H1 (cell line): ENCODE data around the gene TANC1. TPM values are rescaled to one million over a fixed set of nuclear protein-coding genes. Genes with fewer than 3 reads are reported as not detected.
A peak's percentile ranks its signal among the peaks of the same experiment; 100 is the strongest.

Source experiments
- CTCF ChIA-PET: fragments of 300-600 bp; sonication (Branson Sonifier 250); formaldehyde crosslinking; loops from one replicate; lab custom pipeline; 2021; ENCODE audit not compliant: partially characterized antibody; lab: Charles Lee
- POLR2A ChIA-PET: fragments of 300-600 bp; sonication (Branson Sonifier 250); formaldehyde crosslinking; loops from one replicate; lab custom pipeline; 2021; ENCODE audit warnings: inconsistent platforms; ENCODE audit not compliant: partially characterized antibody; lab: Charles Lee
- DNase-seq, 2 experiments: peaks; one replicate each; pipeline versions ENCODE4 v3.0.0 to v3.0.0-alpha.2; 2010 to 2022; ENCODE audit warnings: low spot score in 2 of 2, low read depth in 1 of 2, mixed read lengths in 1 of 2
- FAIRE-seq: peaks from 2 replicates; lab custom pipeline; 2011; peaks lifted over from hg19 to GRCh38; lab: Jason Lieb, UNC
- H2AFZ ChIP-seq: 2 replicates; pipeline ENCODE4 v1.8.1; 2012; ENCODE audit warnings: low read length, inconsistent platforms
- H2AK5ac ChIP-seq: 2 replicates; pipeline ENCODE4 v1.6.1; 2013; ENCODE audit warnings: low read depth, low read length
- H2BK120ac ChIP-seq: replicated peaks from 2 replicates; pipeline ENCODE3; 2013; ENCODE audit warnings: low read depth, low read length, inconsistent platforms
- H2BK12ac ChIP-seq: 2 replicates; pipeline ENCODE4 v1.6.1; 2013; ENCODE audit warnings: low read depth, low read length
- H2BK15ac ChIP-seq: 2 replicates; pipeline ENCODE4 v1.6.1; 2013; ENCODE audit warnings: low read length
- H2BK20ac ChIP-seq: 2 replicates; pipeline ENCODE4 v1.6.1; 2013; ENCODE audit warnings: low read length
- H2BK5ac ChIP-seq: 2 replicates; pipeline ENCODE4 v1.6.1; 2013; ENCODE audit warnings: low read depth, low read length
- H3K14ac ChIP-seq: 2 replicates; pipeline ENCODE4 v1.6.1; 2013; ENCODE audit warnings: inconsistent platforms; ENCODE audit not compliant: insufficient read length
- H3K18ac ChIP-seq: 2 replicates; pipeline ENCODE4 v1.6.1; 2013; ENCODE audit warnings: low read length; ENCODE audit errors: extremely low read depth
- H3K23ac ChIP-seq: 2 replicates; pipeline ENCODE4 v1.6.1; 2013; ENCODE audit warnings: inconsistent platforms; ENCODE audit not compliant: insufficient read length
- H3K23me2 ChIP-seq: 2 replicates; pipeline ENCODE4 v1.6.1; 2013; ENCODE audit warnings: low read depth, low read length
- H3K27ac ChIP-seq: 2 replicates; pipeline ENCODE4 v1.6.1; 2011; ENCODE audit warnings: low read depth, low read length, inconsistent platforms
- H3K27me3 ChIP-seq, 4 experiments: replicated peaks in 1 of 4; 1 replicate in 1 of 4; 2 replicates in 3 of 4; pipeline versions ENCODE4 v1.6.1 to v1.8.1; 2011 to 2013; ENCODE audit warnings: low read length in 3 of 4, mild to moderate bottlenecking in 3 of 4, inconsistent platforms in 2 of 4, mixed read lengths in 2 of 4, moderate library complexity in 1 of 4; ENCODE audit not compliant: control insufficient read depth in 3 of 4, insufficient read depth in 3 of 4; ENCODE audit errors: extremely low read depth in 1 of 4
- H3K36me3 ChIP-seq, 4 experiments: 2 replicates each; pipeline versions ENCODE4 v1.6.1 to v1.8.1; 2011 to 2013; ENCODE audit warnings: mild to moderate bottlenecking in 4 of 4, low read length in 3 of 4, moderate library complexity in 2 of 4, control low read depth in 1 of 4, inconsistent platforms in 1 of 4; ENCODE audit not compliant: insufficient read depth in 4 of 4, control insufficient read depth in 2 of 4
- H3K4ac ChIP-seq: replicated peaks from 2 replicates; pipeline ENCODE3; 2013; ENCODE audit warnings: low read length, low read depth, mixed read lengths, inconsistent platforms; ENCODE audit not compliant: insufficient read length
- H3K4me1 ChIP-seq, 4 experiments: replicated peaks in 1 of 4; 1 replicate in 1 of 4; 2 replicates in 3 of 4; pipeline versions ENCODE4 v1.6.1 to v1.8.1; 2011 to 2013; ENCODE audit warnings: low read length in 3 of 4, inconsistent platforms in 2 of 4, mixed read lengths in 1 of 4; ENCODE audit not compliant: insufficient read depth in 4 of 4, control insufficient read depth in 3 of 4
- H3K4me2 ChIP-seq, 2 experiments: 2 replicates each; pipeline versions ENCODE4 v1.6.1 to v1.8.1; 2011 to 2013; ENCODE audit warnings: low read depth in 2 of 2, low read length in 2 of 2, control low read depth in 1 of 2, inconsistent platforms in 1 of 2, mild to moderate bottlenecking in 1 of 2; ENCODE audit not compliant: insufficient read depth in 1 of 2
- H3K4me3 ChIP-seq, 4 experiments: fragments of 200-600, 300-600 bp in 1 of 4; sonication (generic), shearing (Covaris generic), sonication (Bioruptor Twin) in 1 of 4; 2 replicates each; pipeline versions ENCODE4 v1.5.1 to v1.8.1; 2011 to 2016; ENCODE audit warnings: low read length in 4 of 4, low read depth in 3 of 4, control low read depth in 2 of 4, inconsistent platforms in 2 of 4, mild to moderate bottlenecking in 2 of 4, mixed read lengths in 1 of 4, moderate library complexity in 1 of 4; ENCODE audit not compliant: insufficient read depth in 2 of 4; ENCODE audit errors: extremely low read depth in 1 of 4
- H3K56ac ChIP-seq: replicated peaks from 2 replicates; pipeline ENCODE3; 2013; ENCODE audit warnings: low read depth, mild to moderate bottlenecking, mixed read lengths, low read length, inconsistent platforms; ENCODE audit not compliant: insufficient read length
- H3K79me1 ChIP-seq: 2 replicates; pipeline ENCODE4 v1.6.1; 2013; ENCODE audit warnings: low read depth, low read length, control low read depth
- H3K79me2 ChIP-seq, 2 experiments: 2 replicates each; pipeline versions ENCODE4 v1.6.1 to v1.8.1; 2012 to 2013; ENCODE audit warnings: low read length in 2 of 2, mild to moderate bottlenecking in 2 of 2, inconsistent platforms in 1 of 2; ENCODE audit not compliant: insufficient read depth in 2 of 2, control insufficient read depth in 1 of 2
- H3K9ac ChIP-seq, 4 experiments: replicated peaks in 1 of 4; 1 replicate in 1 of 4; 2 replicates in 3 of 4; pipeline versions ENCODE4 v1.6.1 to v1.8.1; 2011 to 2013; ENCODE audit warnings: low read depth in 3 of 4, low read length in 3 of 4, control low read depth in 2 of 4, mild to moderate bottlenecking in 2 of 4, moderate library complexity in 2 of 4, inconsistent platforms in 1 of 4; ENCODE audit errors: extremely low read depth in 1 of 4
- H3K9me3 ChIP-seq, 2 experiments: 2 replicates each; pipeline versions ENCODE4 v1.6.1 to v1.8.1; 2012 to 2013; ENCODE audit warnings: mild to moderate bottlenecking in 2 of 2, moderate library complexity in 2 of 2, control low read depth in 1 of 2, inconsistent platforms in 1 of 2, low read depth in 1 of 2, low read length in 1 of 2, mixed read lengths in 1 of 2; ENCODE audit not compliant: insufficient read depth in 2 of 2
- H4K20me1 ChIP-seq, 2 experiments: replicated peaks in 1 of 2; 2 replicates each; pipeline versions ENCODE3 to v1.8.1; 2011 to 2013; ENCODE audit warnings: inconsistent platforms in 2 of 2, low read length in 2 of 2, mild to moderate bottlenecking in 1 of 2; ENCODE audit not compliant: insufficient read depth in 2 of 2, control insufficient read depth in 1 of 2
- H4K5ac ChIP-seq: 2 replicates; pipeline ENCODE4 v1.6.1; 2013; ENCODE audit warnings: low read length, low read depth, mixed read lengths, inconsistent platforms; ENCODE audit not compliant: insufficient read length
- H4K8ac ChIP-seq: 2 replicates; pipeline ENCODE4 v1.8.0; 2013; ENCODE audit warnings: mild to moderate bottlenecking, moderate library complexity, low read length, inconsistent platforms; ENCODE audit not compliant: insufficient read depth; ENCODE audit errors: extremely low read depth
- H4K91ac ChIP-seq: replicated peaks from 2 replicates; pipeline ENCODE3; 2013; ENCODE audit warnings: low read length, mixed read lengths, inconsistent platforms; ENCODE audit not compliant: insufficient read length
- BRCA1 ChIP-seq: IDR thresholded peaks from 2 replicates; pipeline ENCODE4 v1.6.1; 2012; ENCODE audit warnings: low read depth, low read length, improper control_type of control experiment
- CEBPB ChIP-seq: IDR thresholded peaks from 2 replicates; pipeline ENCODE4 v1.6.1; 2012; ENCODE audit warnings: low read depth, low read length
- CHD1 ChIP-seq: IDR thresholded peaks from 2 replicates; pipeline ENCODE4 v1.6.1; 2012; ENCODE audit warnings: low read depth, low read length, improper control_type of control experiment
- CTCF ChIP-seq, 3 experiments: IDR thresholded peaks; 1 replicate in 2 of 3; 2 replicates in 1 of 3; pipeline versions ENCODE4 v1.5.1 to v1.6.1; 2011; ENCODE audit warnings: low read length in 3 of 3, mild to moderate bottlenecking in 3 of 3, inconsistent platforms in 2 of 3, low read depth in 1 of 3, moderate library complexity in 1 of 3; ENCODE audit not compliant: insufficient read depth in 1 of 3; ENCODE audit errors: control extremely low read depth in 1 of 3
- EGR1 ChIP-seq: IDR thresholded peaks from 2 replicates; pipeline ENCODE4 v1.6.1; 2011; ENCODE audit warnings: low read depth, low read length, borderline replicate concordance
- GABPA ChIP-seq: IDR thresholded peaks from 2 replicates; pipeline ENCODE4 v1.6.1; 2011; ENCODE audit warnings: mild to moderate bottlenecking, low read length, moderate library complexity, borderline replicate concordance; ENCODE audit not compliant: insufficient read depth
- POU5F1 ChIP-seq: IDR thresholded peaks from 2 replicates; pipeline ENCODE4 v1.6.1; 2011; ENCODE audit warnings: low read depth, mild to moderate bottlenecking, low read length, moderate library complexity
- TAF7 ChIP-seq: optimal IDR thresholded peaks from 2 replicates; pipeline ENCODE3; 2011; ENCODE audit warnings: low read depth, mild to moderate bottlenecking, inconsistent platforms, low read length, moderate library complexity, borderline replicate concordance
- WGBS, 2 experiments: shearing (Covaris generic) in 1 of 2; methylation state at CpG; one replicate each; pipeline versions ENCODE4 v1.1.6 to v1.1.7; 2013 to 2015; ENCODE audit warnings: low lambda C conversion rate in 2 of 2, mixed read lengths in 2 of 2, inconsistent platforms in 1 of 2, low coverage in 1 of 2, missing lambda C conversion rate in 1 of 2; ENCODE audit not compliant: insufficient replicate concordance in 2 of 2, insufficient coverage in 1 of 2, insufficient read length in 1 of 2; ENCODE audit errors: extremely low coverage in 1 of 2, missing lambda C conversion rate in 1 of 2; 5-methylcytosine and 5-hydroxymethylcytosine counted together
- polyA plus RNA-seq, 7 experiments: library from polyadenylated mRNA; depleted of rRNA in 3 of 7; stranded (reverse) in 5 of 7; unstranded in 2 of 7; fragments of >200 nt in 5 of 7; fragments of 200-250 nt in 2 of 7; gene quantifications; 1 replicate in 5 of 7; 2 replicates in 1 of 7; 4 replicates in 1 of 7; pipeline versions ENCODE4 v1.2.1 to v1.2.3, GENCODE V29; 2011 to 2013; ENCODE audit warnings: missing spikeins in 2 of 7, mixed read lengths in 2 of 7
- total RNA-seq: library from RNA; stranded (reverse); fragmentation: NEBNext Ultra II Directional; extraction: Animal tissue kit (Norgen Biotek cat#: 25700); gene quantifications from 2 replicates; pipeline ENCODE4 v1.2.1, GENCODE V29; 2021

The TANC1 gene
- total and polyA plus RNA-seq, 2 of the 8 experiments (the other 6 are each of a cell fraction or from before 2014, with no cell fraction given): 4.1 to 7.6 TPM

DNA sequence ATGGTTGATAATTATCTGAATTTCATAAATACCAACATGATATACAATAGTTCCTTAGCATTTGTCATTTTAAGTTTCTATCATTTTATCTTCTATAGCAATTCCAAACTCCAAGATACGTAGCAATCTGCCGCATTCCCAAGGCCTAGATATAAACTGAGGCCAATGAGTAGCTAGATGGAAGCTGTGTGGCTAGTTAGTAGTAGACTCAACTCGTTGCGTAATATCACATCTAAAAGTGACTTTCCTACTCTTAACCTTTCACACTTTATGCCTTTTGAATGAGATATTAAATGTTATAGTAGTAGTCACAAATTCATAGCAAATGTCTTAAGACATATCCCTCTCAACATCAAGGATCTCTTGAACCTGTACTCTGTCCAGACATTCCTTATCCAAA is 284.5 kb downstream of the TANC1 start:
- Histone ChIP-seq H3K4me3 (no peak overlapping the region), H3K4ac (no peak overlapping the region), H3K27me3 (no peaks in the 10 kb centered on the region), H3K27ac (no peak overlapping the region), H2BK120ac (no peak overlapping the region), H4K5ac (no peak overlapping the region), H4K8ac (no peak overlapping the region), H3K4me1 (no peaks in the 10 kb centered on the region), H3K9me3 (no peaks in the 10 kb centered on the region), H3K79me2 (no peaks in the 10 kb centered on the region), H3K23me2 (no peaks in the 10 kb centered on the region), H2BK5ac (no peak overlapping the region), H3K9ac (no peak overlapping the region), H3K56ac (no peak overlapping the region), H2AK5ac (no peak overlapping the region), H2BK12ac (no peak overlapping the region), H3K36me3 (0 out of 8 replicates have a peak, but pooled peaks cover 0 to 4% (median 0%) of the 10 kb centered on the region in 4 experiments), H3K18ac (no peak overlapping the region), H4K20me1 (peaks cover 1% of the 10 kb centered on the region in 2 experiments), H3K4me2 (no peak overlapping the region), H2BK15ac (no peak overlapping the region), H2BK20ac (no peak overlapping the region), H3K14ac (no peak overlapping the region), H3K23ac (no peak overlapping the region), H3K79me1 (no peaks in the 10 kb centered on the region), H2AFZ (no peak overlapping the region), H4K91ac (no peak overlapping the region)
- CTCF ChIA-PET: no interaction called here
- DNase-seq (no peak), FAIRE-seq (no peak)
- POLR2A ChIA-PET: no interaction called here
- no peak for TF ChIP-seq BRCA1
- no peak for TF ChIP-seq CTCF (IDR thresholded peaks at IDR 0.05; ENCODE audit: control extremely low read depth in 1 of 3, insufficient read depth in 1 of 3, low read depth in 1 of 3, low read length in 3 of 3)
- no peak for TF ChIP-seq GABPA
- TF ChIP-seq CEBPB: peak; percentile 80; the same call in 1 of the 2 replicates
- no peak for TF ChIP-seq TAF7
- TF ChIP-seq EGR1: no peak
- no peak for TF ChIP-seq CHD1
- no peak for TF ChIP-seq POU5F1
- WGBS, 2 experiments: 97% methylated on average over 4 of the region's 4 CpGs; no CpG with 5 or more reads in 1 of the 2 experiments
